Body of pancreas (tissue), 4 donors: ENCODE measurements around the gene RAPGEF3.

Experiments used
- CTCF ChIP-seq, 7 experiments: fragments of 450-650 bp in 4 of 7; fragments of 200-600 bp in 3 of 7; sonication (generic) in 3 of 7; IDR thresholded peaks; one replicate each; pipeline ENCODE4 v1.5.1; 2016 to 2019; ENCODE audit warnings: antibody characterized with exemption in 7 of 7
- POLR2A ChIP-seq, 3 donors: fragments of 450-650 bp; IDR thresholded peaks; one replicate each; pipeline ENCODE4 v1.6.1; 2016; ENCODE audit warnings: antibody characterized with exemption in 3 of 3, mild to moderate bottlenecking in 2 of 3

GRCh38 chr12:47754126-47754525 is 4.6 kb downstream of the RAPGEF3 start:
- no peak for TF ChIP-seq CTCF (IDR thresholded peaks at IDR 0.05)
- no peak for TF ChIP-seq POLR2A (IDR thresholded peaks at IDR 0.05)
